H1 (cell line): Measurements from ENCODE around the gene PARD3. TPM values are rescaled to one million over a fixed set of nuclear protein-coding genes. Genes with fewer than 3 reads are reported as not detected.
A peak's percentile ranks its signal among the peaks of the same experiment; 100 is the strongest.

Experiments
- CTCF ChIA-PET: fragments of 300-600 bp; sonication (Branson Sonifier 250); formaldehyde crosslinking; loops from one replicate; lab custom pipeline; 2021; ENCODE audit not compliant: partially characterized antibody; lab: Charles Lee
- POLR2A ChIA-PET: fragments of 300-600 bp; sonication (Branson Sonifier 250); formaldehyde crosslinking; loops from one replicate; lab custom pipeline; 2021; ENCODE audit warnings: inconsistent platforms; ENCODE audit not compliant: partially characterized antibody; lab: Charles Lee
- DNase-seq, 2 experiments: peaks; one replicate each; pipeline versions ENCODE4 v3.0.0 to v3.0.0-alpha.2; 2010 to 2022; ENCODE audit warnings: low spot score in 2 of 2, low read depth in 1 of 2, mixed read lengths in 1 of 2
- FAIRE-seq: peaks from 2 replicates; lab custom pipeline; 2011; peaks lifted over from hg19 to GRCh38; lab: Jason Lieb, UNC
- H2AFZ ChIP-seq: 2 replicates; pipeline ENCODE4 v1.8.1; 2012; ENCODE audit warnings: low read length, inconsistent platforms
- H2AK5ac ChIP-seq: 2 replicates; pipeline ENCODE4 v1.6.1; 2013; ENCODE audit warnings: low read depth, low read length
- H2BK120ac ChIP-seq: replicated peaks from 2 replicates; pipeline ENCODE3; 2013; ENCODE audit warnings: low read depth, low read length, inconsistent platforms
- H2BK12ac ChIP-seq: 2 replicates; pipeline ENCODE4 v1.6.1; 2013; ENCODE audit warnings: low read depth, low read length
- H2BK15ac ChIP-seq: 2 replicates; pipeline ENCODE4 v1.6.1; 2013; ENCODE audit warnings: low read length
- H2BK20ac ChIP-seq: 2 replicates; pipeline ENCODE4 v1.6.1; 2013; ENCODE audit warnings: low read length
- H2BK5ac ChIP-seq: 2 replicates; pipeline ENCODE4 v1.6.1; 2013; ENCODE audit warnings: low read depth, low read length
- H3K14ac ChIP-seq: 2 replicates; pipeline ENCODE4 v1.6.1; 2013; ENCODE audit warnings: inconsistent platforms; ENCODE audit not compliant: insufficient read length
- H3K18ac ChIP-seq: 2 replicates; pipeline ENCODE4 v1.6.1; 2013; ENCODE audit warnings: low read length; ENCODE audit errors: extremely low read depth
- H3K23ac ChIP-seq: 2 replicates; pipeline ENCODE4 v1.6.1; 2013; ENCODE audit warnings: inconsistent platforms; ENCODE audit not compliant: insufficient read length
- H3K23me2 ChIP-seq: 2 replicates; pipeline ENCODE4 v1.6.1; 2013; ENCODE audit warnings: low read depth, low read length
- H3K27ac ChIP-seq: 2 replicates; pipeline ENCODE4 v1.6.1; 2011; ENCODE audit warnings: low read depth, low read length, inconsistent platforms
- H3K27me3 ChIP-seq, 4 experiments: replicated peaks in 1 of 4; 1 replicate in 1 of 4; 2 replicates in 3 of 4; pipeline versions ENCODE4 v1.6.1 to v1.8.1; 2011 to 2013; ENCODE audit warnings: low read length in 3 of 4, mild to moderate bottlenecking in 3 of 4, inconsistent platforms in 2 of 4, mixed read lengths in 2 of 4, moderate library complexity in 1 of 4; ENCODE audit not compliant: control insufficient read depth in 3 of 4, insufficient read depth in 3 of 4; ENCODE audit errors: extremely low read depth in 1 of 4
- H3K36me3 ChIP-seq, 4 experiments: 2 replicates each; pipeline versions ENCODE4 v1.6.1 to v1.8.1; 2011 to 2013; ENCODE audit warnings: mild to moderate bottlenecking in 4 of 4, low read length in 3 of 4, moderate library complexity in 2 of 4, control low read depth in 1 of 4, inconsistent platforms in 1 of 4; ENCODE audit not compliant: insufficient read depth in 4 of 4, control insufficient read depth in 2 of 4
- H3K4ac ChIP-seq: replicated peaks from 2 replicates; pipeline ENCODE3; 2013; ENCODE audit warnings: low read length, low read depth, mixed read lengths, inconsistent platforms; ENCODE audit not compliant: insufficient read length
- H3K4me1 ChIP-seq, 4 experiments: replicated peaks in 1 of 4; 1 replicate in 1 of 4; 2 replicates in 3 of 4; pipeline versions ENCODE4 v1.6.1 to v1.8.1; 2011 to 2013; ENCODE audit warnings: low read length in 3 of 4, inconsistent platforms in 2 of 4, mixed read lengths in 1 of 4; ENCODE audit not compliant: insufficient read depth in 4 of 4, control insufficient read depth in 3 of 4
- H3K4me2 ChIP-seq, 2 experiments: 2 replicates each; pipeline versions ENCODE4 v1.6.1 to v1.8.1; 2011 to 2013; ENCODE audit warnings: low read depth in 2 of 2, low read length in 2 of 2, control low read depth in 1 of 2, inconsistent platforms in 1 of 2, mild to moderate bottlenecking in 1 of 2; ENCODE audit not compliant: insufficient read depth in 1 of 2
- H3K4me3 ChIP-seq, 4 experiments: fragments of 200-600, 300-600 bp in 1 of 4; sonication (generic), shearing (Covaris generic), sonication (Bioruptor Twin) in 1 of 4; 2 replicates each; pipeline versions ENCODE4 v1.5.1 to v1.8.1; 2011 to 2016; ENCODE audit warnings: low read length in 4 of 4, low read depth in 3 of 4, control low read depth in 2 of 4, inconsistent platforms in 2 of 4, mild to moderate bottlenecking in 2 of 4, mixed read lengths in 1 of 4, moderate library complexity in 1 of 4; ENCODE audit not compliant: insufficient read depth in 2 of 4; ENCODE audit errors: extremely low read depth in 1 of 4
- H3K56ac ChIP-seq: replicated peaks from 2 replicates; pipeline ENCODE3; 2013; ENCODE audit warnings: low read depth, mild to moderate bottlenecking, mixed read lengths, low read length, inconsistent platforms; ENCODE audit not compliant: insufficient read length
- H3K79me1 ChIP-seq: 2 replicates; pipeline ENCODE4 v1.6.1; 2013; ENCODE audit warnings: low read depth, low read length, control low read depth
- H3K79me2 ChIP-seq, 2 experiments: 2 replicates each; pipeline versions ENCODE4 v1.6.1 to v1.8.1; 2012 to 2013; ENCODE audit warnings: low read length in 2 of 2, mild to moderate bottlenecking in 2 of 2, inconsistent platforms in 1 of 2; ENCODE audit not compliant: insufficient read depth in 2 of 2, control insufficient read depth in 1 of 2
- H3K9ac ChIP-seq, 4 experiments: replicated peaks in 1 of 4; 1 replicate in 1 of 4; 2 replicates in 3 of 4; pipeline versions ENCODE4 v1.6.1 to v1.8.1; 2011 to 2013; ENCODE audit warnings: low read depth in 3 of 4, low read length in 3 of 4, control low read depth in 2 of 4, mild to moderate bottlenecking in 2 of 4, moderate library complexity in 2 of 4, inconsistent platforms in 1 of 4; ENCODE audit errors: extremely low read depth in 1 of 4
- H3K9me3 ChIP-seq, 2 experiments: 2 replicates each; pipeline versions ENCODE4 v1.6.1 to v1.8.1; 2012 to 2013; ENCODE audit warnings: mild to moderate bottlenecking in 2 of 2, moderate library complexity in 2 of 2, control low read depth in 1 of 2, inconsistent platforms in 1 of 2, low read depth in 1 of 2, low read length in 1 of 2, mixed read lengths in 1 of 2; ENCODE audit not compliant: insufficient read depth in 2 of 2
- H4K20me1 ChIP-seq, 2 experiments: replicated peaks in 1 of 2; 2 replicates each; pipeline versions ENCODE3 to v1.8.1; 2011 to 2013; ENCODE audit warnings: inconsistent platforms in 2 of 2, low read length in 2 of 2, mild to moderate bottlenecking in 1 of 2; ENCODE audit not compliant: insufficient read depth in 2 of 2, control insufficient read depth in 1 of 2
- H4K5ac ChIP-seq: 2 replicates; pipeline ENCODE4 v1.6.1; 2013; ENCODE audit warnings: low read length, low read depth, mixed read lengths, inconsistent platforms; ENCODE audit not compliant: insufficient read length
- H4K8ac ChIP-seq: 2 replicates; pipeline ENCODE4 v1.8.0; 2013; ENCODE audit warnings: mild to moderate bottlenecking, moderate library complexity, low read length, inconsistent platforms; ENCODE audit not compliant: insufficient read depth; ENCODE audit errors: extremely low read depth
- H4K91ac ChIP-seq: replicated peaks from 2 replicates; pipeline ENCODE3; 2013; ENCODE audit warnings: low read length, mixed read lengths, inconsistent platforms; ENCODE audit not compliant: insufficient read length
- ASH2L ChIP-seq: fragments of 200-600, 300-600 bp; sonication (generic); IDR thresholded peaks from one replicate; pipeline ENCODE4 v1.7.1; 2017; ENCODE audit warnings: low read length
- ATF2 ChIP-seq: IDR thresholded peaks from 2 replicates; pipeline ENCODE4 v1.6.1; 2012; ENCODE audit warnings: low read length, inconsistent platforms
- CEBPB ChIP-seq: IDR thresholded peaks from 2 replicates; pipeline ENCODE4 v1.6.1; 2012; ENCODE audit warnings: low read depth, low read length
- HDAC6 ChIP-seq: IDR thresholded peaks from one replicate; pipeline ENCODE4 v1.7.1; 2012; ENCODE audit warnings: low read depth, mild to moderate bottlenecking, inconsistent platforms, low read length, moderate library complexity
- KDM4A ChIP-seq: IDR thresholded peaks from one replicate; pipeline ENCODE4 v1.7.1; 2012; ENCODE audit warnings: low read depth, mild to moderate bottlenecking, moderate library complexity, low read length, inconsistent platforms; ENCODE audit not compliant: severe bottlenecking
- PHF8 ChIP-seq: fragments of 200-600 bp; sonication (generic); conservative IDR thresholded peaks from 2 replicates; pipeline ENCODE4 v1.7.1; 2012; ENCODE audit warnings: low read depth, mild to moderate bottlenecking, inconsistent platforms, low read length, moderate library complexity
- TAF1 ChIP-seq: IDR thresholded peaks from 2 replicates; pipeline ENCODE4 v1.6.1; 2011; ENCODE audit warnings: mild to moderate bottlenecking, low read depth, low read length
- WGBS, 2 experiments: shearing (Covaris generic) in 1 of 2; methylation state at CpG; one replicate each; pipeline versions ENCODE4 v1.1.6 to v1.1.7; 2013 to 2015; ENCODE audit warnings: low lambda C conversion rate in 2 of 2, mixed read lengths in 2 of 2, inconsistent platforms in 1 of 2, low coverage in 1 of 2, missing lambda C conversion rate in 1 of 2; ENCODE audit not compliant: insufficient replicate concordance in 2 of 2, insufficient coverage in 1 of 2, insufficient read length in 1 of 2; ENCODE audit errors: extremely low coverage in 1 of 2, missing lambda C conversion rate in 1 of 2; 5-methylcytosine and 5-hydroxymethylcytosine counted together
- polyA plus RNA-seq, 7 experiments: library from polyadenylated mRNA; depleted of rRNA in 3 of 7; stranded (reverse) in 5 of 7; unstranded in 2 of 7; fragments of >200 nt in 5 of 7; fragments of 200-250 nt in 2 of 7; gene quantifications; 1 replicate in 5 of 7; 2 replicates in 1 of 7; 4 replicates in 1 of 7; pipeline versions ENCODE4 v1.2.1 to v1.2.3, GENCODE V29; 2011 to 2013; ENCODE audit warnings: missing spikeins in 2 of 7, mixed read lengths in 2 of 7
- total RNA-seq: library from RNA; stranded (reverse); fragmentation: NEBNext Ultra II Directional; extraction: Animal tissue kit (Norgen Biotek cat#: 25700); gene quantifications from 2 replicates; pipeline ENCODE4 v1.2.1, GENCODE V29; 2021

PARD3 gene
- total and polyA plus RNA-seq, 2 of the 8 experiments (the other 6 are each of a cell fraction or from before 2014, with no cell fraction given), result 19.7 to 49.1 TPM

- H4K91ac ChIP-seq, result no peak overlapping the region
- H2BK5ac ChIP-seq, result 0 out of 2 replicates have a peak overlapping the region, but pooled peaks have one; percentile 52
- H3K4me1 ChIP-seq, result peaks cover 0 to 5% (median under 1%) of the 10 kb centered on the region in 4 experiments; a peak in 1 of 7 replicates
- no peak overlapping the region for H2AK5ac ChIP-seq
- H4K8ac ChIP-seq, result no peak overlapping the region
- peaks cover 0 to 13% of the 10 kb centered on the region in 2 experiments; a peak in 2 of 4 replicates for H3K79me2 ChIP-seq
- 93% methylated on average over 12 of the region's 12 CpGs; no CpG with 5 or more reads in 1 of the 2 experiments for WGBS, 2 experiments
- peaks cover 0 to 4% of the 10 kb centered on the region in 2 experiments for H4K20me1 ChIP-seq
- no peak overlapping the region for H3K14ac ChIP-seq
- H3K27ac ChIP-seq, result no peak overlapping the region
- no peak overlapping the region for H3K4ac ChIP-seq
- ChIA-PET POLR2A (interaction anchor here (0.5 kb wide), 1 partner anchor 14 kb away, joined by 3 read pairs; no protein-coding TSS in a partner anchor), CTCF (interaction anchor here (0.8 to 3.0 kb wide), 4 partner anchors 8 to 15 kb away, joined by 3 to 18 read pairs (median 4); no protein-coding TSS in a partner anchor)
- H3K36me3 ChIP-seq, result no peaks in the 10 kb centered on the region
- H2BK120ac ChIP-seq, result no peak overlapping the region
- H2BK12ac ChIP-seq, result no peak overlapping the region; the same call in 1 of the 2 replicates
- H3K79me1 ChIP-seq, result no peaks in the 10 kb centered on the region
- no peak overlapping the region for H3K4me2 ChIP-seq
- no peak overlapping the region for H2BK20ac ChIP-seq
- H3K9ac ChIP-seq, result no peak overlapping the region
- no peaks in the 10 kb centered on the region for H3K27me3 ChIP-seq
- no peak overlapping the region for H3K4me3 ChIP-seq
- no peak overlapping the region for H3K18ac ChIP-seq
- no peak overlapping the region for H4K5ac ChIP-seq
- no peaks in the 10 kb centered on the region for H3K9me3 ChIP-seq
- H3K56ac ChIP-seq, result no peak overlapping the region
- TF ChIP-seq PHF8 (no peak), KDM4A (no peak), CEBPB (no peak), ASH2L (no peak), TAF1 (no peak), ATF2 (no peak), HDAC6 (no peak)
- no peak overlapping the region for H2BK15ac ChIP-seq
- no peak overlapping the region for H2AFZ ChIP-seq
- H3K23me2 ChIP-seq, result no peaks in the 10 kb centered on the region
- FAIRE-seq (no peak), DNase-seq (no peak)
- H3K23ac ChIP-seq, result no peak overlapping the region
Measured at GRCh38 chr10:34624323-34625153, 190.6 kb downstream of the PARD3 start.
